ENCODE results near the gene BCAS1. TPM values are rescaled to one million over a fixed set of nuclear protein-coding genes. Genes with fewer than 3 reads are reported as not detected.

Gene BCAS1, protein sequence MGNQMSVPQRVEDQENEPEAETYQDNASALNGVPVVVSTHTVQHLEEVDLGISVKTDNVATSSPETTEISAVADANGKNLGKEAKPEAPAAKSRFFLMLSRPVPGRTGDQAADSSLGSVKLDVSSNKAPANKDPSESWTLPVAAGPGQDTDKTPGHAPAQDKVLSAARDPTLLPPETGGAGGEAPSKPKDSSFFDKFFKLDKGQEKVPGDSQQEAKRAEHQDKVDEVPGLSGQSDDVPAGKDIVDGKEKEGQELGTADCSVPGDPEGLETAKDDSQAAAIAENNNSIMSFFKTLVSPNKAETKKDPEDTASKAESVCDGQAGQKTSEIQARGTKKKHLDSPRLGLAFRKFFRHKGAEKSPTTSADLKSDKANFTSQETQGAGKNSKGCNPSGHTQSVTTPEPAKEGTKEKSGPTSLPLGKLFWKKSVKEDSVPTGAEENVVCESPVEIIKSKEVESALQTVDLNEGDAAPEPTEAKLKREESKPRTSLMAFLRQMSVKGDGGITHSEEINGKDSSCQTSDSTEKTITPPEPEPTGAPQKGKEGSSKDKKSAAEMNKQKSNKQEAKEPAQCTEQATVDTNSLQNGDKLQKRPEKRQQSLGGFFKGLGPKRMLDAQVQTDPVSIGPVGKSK
- total RNA-seq = 0.81 TPM
- long read RNA-seq, partial matches to known transcripts = 0 of 2 reads
- long read RNA-seq, other reads (novel, unspliced or antisense) = 0 of 2 reads

DNA sequence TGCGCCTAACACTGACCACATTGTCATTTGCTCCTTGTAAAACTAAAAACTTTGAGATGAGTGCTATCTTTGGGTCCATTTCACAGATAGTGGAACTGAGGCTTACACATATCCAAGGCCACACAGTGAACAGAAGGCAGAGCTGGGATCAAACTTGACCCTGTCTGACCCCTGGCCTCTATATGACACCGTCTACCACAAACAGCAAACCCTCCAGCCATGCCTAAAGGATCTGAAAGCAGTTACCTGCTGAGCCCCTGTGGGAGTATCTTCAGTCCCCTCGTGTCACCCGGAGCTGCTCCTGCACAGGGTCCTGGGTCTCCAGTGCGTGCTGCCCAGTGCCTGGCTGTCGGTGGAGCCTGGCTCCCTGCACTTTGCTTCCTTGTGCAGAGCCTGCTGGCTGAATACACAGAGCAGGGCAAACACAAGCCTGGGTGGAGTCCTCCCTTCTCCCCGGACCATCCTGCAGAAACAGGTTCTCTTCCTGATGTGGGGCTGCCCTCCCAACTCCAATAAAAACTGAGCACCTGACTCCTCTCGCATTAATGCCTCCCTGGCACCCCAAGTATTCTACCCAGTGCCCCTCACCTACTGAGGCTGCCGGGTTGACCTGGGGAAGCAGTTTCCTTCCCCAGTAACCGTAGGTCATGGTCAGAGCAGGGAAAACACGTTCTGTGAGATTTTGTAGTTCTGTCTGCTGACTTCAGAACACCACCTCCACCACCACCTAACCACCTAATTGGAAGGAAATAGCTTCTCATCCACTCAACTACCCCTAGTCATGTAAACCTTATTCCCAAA is at the start of gene BCAS1:
BCAS1 (minus strand) TSS at position 408 of the 801 bp plus-strand sequence. CDS start 11,876 bp downstream, outside the sequence.
- peak; percentile 47 for ATAC-seq
- TF ChIP-seq, protein P1, sequence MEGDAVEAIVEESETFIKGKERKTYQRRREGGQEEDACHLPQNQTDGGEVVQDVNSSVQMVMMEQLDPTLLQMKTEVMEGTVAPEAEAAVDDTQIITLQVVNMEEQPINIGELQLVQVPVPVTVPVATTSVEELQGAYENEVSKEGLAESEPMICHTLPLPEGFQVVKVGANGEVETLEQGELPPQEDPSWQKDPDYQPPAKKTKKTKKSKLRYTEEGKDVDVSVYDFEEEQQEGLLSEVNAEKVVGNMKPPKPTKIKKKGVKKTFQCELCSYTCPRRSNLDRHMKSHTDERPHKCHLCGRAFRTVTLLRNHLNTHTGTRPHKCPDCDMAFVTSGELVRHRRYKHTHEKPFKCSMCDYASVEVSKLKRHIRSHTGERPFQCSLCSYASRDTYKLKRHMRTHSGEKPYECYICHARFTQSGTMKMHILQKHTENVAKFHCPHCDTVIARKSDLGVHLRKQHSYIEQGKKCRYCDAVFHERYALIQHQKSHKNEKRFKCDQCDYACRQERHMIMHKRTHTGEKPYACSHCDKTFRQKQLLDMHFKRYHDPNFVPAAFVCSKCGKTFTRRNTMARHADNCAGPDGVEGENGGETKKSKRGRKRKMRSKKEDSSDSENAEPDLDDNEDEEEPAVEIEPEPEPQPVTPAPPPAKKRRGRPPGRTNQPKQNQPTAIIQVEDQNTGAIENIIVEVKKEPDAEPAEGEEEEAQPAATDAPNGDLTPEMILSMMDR (IDR thresholded peaks at IDR 0.05) = no peak
- Histone ChIP-seq H3K36me3 (no peaks in the 10 kb centered on the region), H3K4me3 (no peak within 1 kb of the TSS), H3K27ac (no peak within 1 kb of the TSS), H3K9me3 (no peaks in the 10 kb centered on the region), H3K4me1 (peaks cover 3% of the 10 kb centered on the region), H3K27me3 (no peaks in the 10 kb centered on the region)
- intact Hi-C loops (cut with DNase I) = no loop called here
- no peak for DNase-seq

DNA sequence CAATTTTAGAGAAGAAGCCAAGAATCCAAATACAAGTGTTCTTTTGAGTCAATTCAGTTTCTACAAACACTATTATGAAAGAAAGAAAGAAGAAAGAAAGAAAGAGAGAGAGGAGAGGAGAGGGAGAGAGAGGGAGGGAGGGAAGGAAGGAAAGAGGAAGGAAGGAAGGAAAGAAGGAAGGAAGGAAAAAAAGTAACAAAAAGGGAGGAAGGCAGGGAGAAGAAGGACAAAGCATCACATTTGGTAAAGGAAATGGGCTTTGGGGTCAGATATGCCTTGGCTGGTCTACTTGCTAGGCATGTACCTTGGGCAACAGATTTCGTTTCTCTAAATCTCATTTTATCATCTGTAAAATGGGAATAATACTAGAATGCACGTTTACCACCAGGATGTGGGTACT is 49.4 kb upstream of the BCAS1 start:
- intact Hi-C loops (cut with DNase I) = no loop called here

DNA sequence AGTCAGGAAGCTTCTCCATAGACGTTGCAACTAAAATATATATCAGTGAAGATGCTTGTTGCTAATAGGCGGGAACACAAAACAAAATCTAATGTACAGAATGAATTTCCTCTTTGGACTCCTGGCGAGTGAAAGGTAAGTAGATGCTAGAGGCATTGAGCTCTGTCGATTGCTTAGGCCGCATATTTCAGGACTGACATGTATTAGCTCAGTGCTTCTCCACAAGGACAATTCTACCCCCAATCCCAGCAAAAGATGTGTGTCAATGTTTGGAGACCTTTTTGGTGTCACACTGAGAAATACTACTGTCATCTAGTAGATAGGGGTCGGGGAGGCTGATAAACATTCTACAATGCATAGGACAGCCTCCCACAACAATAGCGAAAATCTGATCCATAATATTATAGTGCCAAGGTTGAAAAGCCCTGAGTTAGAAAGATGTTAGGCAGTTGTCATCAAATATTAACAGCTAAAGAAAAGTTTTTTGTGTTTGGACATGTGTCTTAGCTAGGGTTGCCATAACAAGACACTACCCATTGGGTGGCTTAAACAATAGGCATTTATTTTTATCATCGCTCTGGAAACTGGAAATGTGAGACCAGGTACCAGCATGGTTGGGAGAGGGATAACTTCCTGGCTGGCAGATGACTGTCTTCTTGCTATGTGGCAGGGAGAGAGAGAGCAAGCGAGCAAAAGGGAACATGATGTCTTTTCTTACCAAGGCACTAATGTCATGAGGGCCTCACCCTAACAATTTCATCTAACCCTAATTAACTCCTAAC is 48.0 kb upstream of the BCAS1 start:
- Histone ChIP-seq H3K27me3 (no peaks in the 10 kb centered on the region), H3K4me3 (no peak overlapping the region), H3K4me1 (no peaks in the 10 kb centered on the region), H3K9me3 (no peaks in the 10 kb centered on the region), H3K27ac (no peak overlapping the region), H3K36me3 (no peaks in the 10 kb centered on the region)
- ATAC-seq (no peak), DNase-seq (no peak)
- intact Hi-C loops (cut with DNase I) = no loop called here
- TF ChIP-seq, protein P1 (IDR thresholded peaks at IDR 0.05) = no peak

More for the DNA sequence above, 49.4 kb upstream of the BCAS1 start:
- no peaks in the 10 kb centered on the region for H3K27me3 ChIP-seq
- ATAC-seq = no peak
- TF ChIP-seq, protein P1 (IDR thresholded peaks at IDR 0.05) = no peak
- H3K27ac ChIP-seq = no peak overlapping the region
- H3K9me3 ChIP-seq = no peaks in the 10 kb centered on the region
- no peak for DNase-seq
- H3K4me1 ChIP-seq = no peaks in the 10 kb centered on the region
- H3K36me3 ChIP-seq = no peaks in the 10 kb centered on the region
- H3K4me3 ChIP-seq = no peak overlapping the region

DNA sequence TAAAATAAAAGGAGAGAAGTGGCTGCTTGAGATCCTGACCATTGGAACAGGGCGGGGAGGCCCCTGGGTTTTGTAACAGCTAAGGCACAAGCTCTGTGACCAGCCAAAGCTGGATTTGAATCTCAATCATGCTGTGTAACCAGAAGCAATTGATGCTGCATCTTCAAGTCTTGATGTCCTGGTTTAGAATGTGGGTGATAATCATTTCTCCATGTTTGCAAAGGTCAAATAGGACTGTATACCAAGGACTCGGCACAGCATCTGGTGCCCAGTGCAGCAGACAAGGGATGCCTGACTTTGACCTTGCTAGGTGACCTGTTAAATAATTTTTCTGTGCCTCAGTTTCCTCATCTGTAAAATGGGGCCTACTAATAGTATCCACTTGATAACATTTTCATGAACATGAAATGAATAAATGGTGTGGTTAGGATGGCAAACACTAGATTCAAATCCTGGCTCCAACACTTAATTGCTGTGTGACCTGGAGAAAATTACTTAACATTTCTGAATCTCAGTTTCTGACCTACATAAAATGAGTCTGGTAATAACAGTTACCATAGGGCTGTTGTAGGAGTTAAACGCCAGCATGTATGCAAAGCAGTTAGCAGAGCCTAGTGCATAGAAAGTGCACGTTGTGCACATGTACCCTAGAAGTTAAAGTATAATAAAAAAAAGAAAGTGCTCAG is 46.3 kb upstream of the BCAS1 start:
- H3K27ac ChIP-seq = no peak overlapping the region
- no peak for DNase-seq
- intact Hi-C loops (cut with DNase I) = no loop called here

More for the DNA sequence above, 46.3 kb upstream of the BCAS1 start:
- no peaks in the 10 kb centered on the region for H3K36me3 ChIP-seq
- no peaks in the 10 kb centered on the region for H3K27me3 ChIP-seq
- H3K9me3 ChIP-seq = no peaks in the 10 kb centered on the region
- no peak overlapping the region for H3K4me3 ChIP-seq
- no peaks in the 10 kb centered on the region for H3K4me1 ChIP-seq
- no peak for ATAC-seq
- TF ChIP-seq, protein P1 (IDR thresholded peaks at IDR 0.05) = no peak

All from upper lobe of right lung (tissue), 1 donor.